ENCODE results near the gene ARHGAP8. TPM values are rescaled to one million over a fixed set of nuclear protein-coding genes. Genes with fewer than 3 reads are reported as not detected.

ARHGAP8 gene
- total RNA-seq, 2 experiments from 2014 or later: not detected

DNA sequence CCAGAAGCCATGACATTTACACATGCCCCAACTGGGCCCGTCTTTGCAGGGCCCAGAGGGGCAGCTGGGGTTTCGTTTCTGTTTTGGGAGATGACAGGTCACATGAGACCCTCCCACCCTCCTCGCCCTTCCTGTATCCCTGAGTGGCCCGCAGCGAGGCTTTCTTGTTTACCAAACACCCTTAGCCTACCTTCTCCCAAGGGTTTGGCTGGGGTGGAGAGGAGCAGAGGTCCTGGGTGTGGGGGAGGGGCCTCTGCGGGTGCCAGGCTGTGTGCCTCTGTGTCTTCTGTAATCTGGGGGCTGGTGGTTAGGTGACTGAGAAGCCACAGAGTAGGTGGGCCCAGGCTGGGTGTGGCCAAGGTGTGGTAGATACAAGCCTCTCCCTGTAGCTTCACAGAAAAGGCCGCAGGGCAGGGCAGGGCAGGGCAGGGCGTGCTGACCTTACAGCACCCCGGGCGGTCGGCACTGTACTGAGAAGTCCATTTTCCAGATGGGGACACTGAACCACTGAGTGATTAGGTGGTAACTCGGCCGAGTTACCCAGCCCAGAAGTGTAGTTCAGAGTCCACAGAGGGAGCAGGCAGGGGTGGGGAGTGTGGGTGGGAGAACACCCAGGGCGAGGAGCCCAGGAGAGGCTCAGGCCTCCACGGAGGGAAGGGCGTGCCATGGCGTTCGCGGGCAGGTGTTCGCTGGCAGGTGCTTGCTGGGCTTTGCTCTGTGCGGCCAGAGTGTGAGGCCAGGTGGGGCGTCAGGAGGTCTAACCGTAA, 41.7 kb upstream of the ARHGAP8 start:
- intact Hi-C loops (cut with micrococcal nuclease; ENCODE audit: unreplicated experiment): no loop called here
- H3K4me3 ChIP-seq (ENCODE audit: low read depth, low read length, poor library complexity, severe bottlenecking): no peak overlapping the region
- ChIA-PET POLR2A (no interaction called here), CTCF (ENCODE audit: unreplicated experiment) (no interaction called here)
- no peaks in the 10 kb centered on the region for H3K79me2 ChIP-seq (ENCODE audit: insufficient read depth, low read depth, low read length)
- BruUV-seq (replicated peaks): no TSS peak
- TF ChIP-seq EZH2phosphoT487 (IDR thresholded peaks at IDR 0.05; ENCODE audit: borderline replicate concordance, low read depth, low read length): no peak
- TF ChIP-seq, protein P1, sequence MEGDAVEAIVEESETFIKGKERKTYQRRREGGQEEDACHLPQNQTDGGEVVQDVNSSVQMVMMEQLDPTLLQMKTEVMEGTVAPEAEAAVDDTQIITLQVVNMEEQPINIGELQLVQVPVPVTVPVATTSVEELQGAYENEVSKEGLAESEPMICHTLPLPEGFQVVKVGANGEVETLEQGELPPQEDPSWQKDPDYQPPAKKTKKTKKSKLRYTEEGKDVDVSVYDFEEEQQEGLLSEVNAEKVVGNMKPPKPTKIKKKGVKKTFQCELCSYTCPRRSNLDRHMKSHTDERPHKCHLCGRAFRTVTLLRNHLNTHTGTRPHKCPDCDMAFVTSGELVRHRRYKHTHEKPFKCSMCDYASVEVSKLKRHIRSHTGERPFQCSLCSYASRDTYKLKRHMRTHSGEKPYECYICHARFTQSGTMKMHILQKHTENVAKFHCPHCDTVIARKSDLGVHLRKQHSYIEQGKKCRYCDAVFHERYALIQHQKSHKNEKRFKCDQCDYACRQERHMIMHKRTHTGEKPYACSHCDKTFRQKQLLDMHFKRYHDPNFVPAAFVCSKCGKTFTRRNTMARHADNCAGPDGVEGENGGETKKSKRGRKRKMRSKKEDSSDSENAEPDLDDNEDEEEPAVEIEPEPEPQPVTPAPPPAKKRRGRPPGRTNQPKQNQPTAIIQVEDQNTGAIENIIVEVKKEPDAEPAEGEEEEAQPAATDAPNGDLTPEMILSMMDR (conservative IDR thresholded peaks at IDR 0.05; ENCODE audit: low read length): no peak
- H3K27ac ChIP-seq (ENCODE audit: low read depth, low read length, poor library complexity, severe bottlenecking): no peak overlapping the region
- H3K9me2 ChIP-seq (ENCODE audit: insufficient read depth, low read length): no peaks in the 10 kb centered on the region
- no peak overlapping the region for H2AFZ ChIP-seq (ENCODE audit: low read length)
- no peaks in the 10 kb centered on the region for H3K9me3 ChIP-seq (ENCODE audit: low read length)
- H4K20me1 ChIP-seq (ENCODE audit: insufficient read depth, low read length): no peaks in the 10 kb centered on the region
- peaks cover 8% of the 10 kb centered on the region for H3K4me1 ChIP-seq (ENCODE audit: insufficient read depth, low read length, poor library complexity, severe bottlenecking)
- DNase-seq (ENCODE audit: low spot score): peak; percentile 20
- H3K36me3 ChIP-seq (ENCODE audit: insufficient read depth, low read length): no peaks in the 10 kb centered on the region
- H3K4me2 ChIP-seq (ENCODE audit: low read length): peak overlapping the region; percentile 36; the same call in 1 of the 2 replicates

DNA sequence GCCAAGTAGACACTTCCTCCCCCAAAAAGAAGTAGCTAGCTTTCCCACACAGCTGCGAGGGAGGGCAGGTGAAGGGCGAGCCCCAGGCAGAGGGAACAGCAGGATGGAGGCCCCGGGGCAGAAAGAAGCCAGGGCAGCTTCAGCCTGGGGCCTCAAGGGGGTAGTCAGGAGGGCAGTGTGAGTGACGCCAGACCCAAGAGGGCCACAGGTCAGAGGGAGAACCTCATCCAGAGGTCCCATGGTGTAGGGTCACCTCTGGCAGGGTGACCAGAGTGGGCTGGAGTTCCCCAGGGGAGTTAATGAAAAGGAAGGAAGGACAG, 41.2 kb upstream of the ARHGAP8 start:
- POLR2A ChIA-PET: no interaction called here
- Histone ChIP-seq H3K36me3 (ENCODE audit: insufficient read depth, low read length) (no peaks in the 10 kb centered on the region), H3K9me2 (ENCODE audit: insufficient read depth, low read length) (no peaks in the 10 kb centered on the region), H3K4me1 (ENCODE audit: insufficient read depth, low read length, poor library complexity, severe bottlenecking) (peaks cover 8% of the 10 kb centered on the region), H3K27ac (ENCODE audit: low read depth, low read length, poor library complexity, severe bottlenecking) (no peak overlapping the region), H3K4me2 (ENCODE audit: low read length) (no peak overlapping the region), H4K20me1 (ENCODE audit: insufficient read depth, low read length) (no peaks in the 10 kb centered on the region), H3K9me3 (ENCODE audit: low read length) (no peaks in the 10 kb centered on the region), H3K4me3 (ENCODE audit: low read depth, low read length, poor library complexity, severe bottlenecking) (no peak overlapping the region), H2AFZ (ENCODE audit: low read length) (no peak overlapping the region), H3K79me2 (ENCODE audit: insufficient read depth, low read depth, low read length) (no peaks in the 10 kb centered on the region)
- BruUV-seq (replicated peaks): no TSS peak
- intact Hi-C loops (cut with micrococcal nuclease; ENCODE audit: unreplicated experiment): no loop called here
- CTCF ChIA-PET (ENCODE audit: unreplicated experiment): no interaction called here
- DNase-seq (ENCODE audit: low spot score): no peak
- TF ChIP-seq, protein P1 (conservative IDR thresholded peaks at IDR 0.05; ENCODE audit: low read length): no peak
- no peak for TF ChIP-seq EZH2phosphoT487 (IDR thresholded peaks at IDR 0.05; ENCODE audit: borderline replicate concordance, low read depth, low read length)

DNA sequence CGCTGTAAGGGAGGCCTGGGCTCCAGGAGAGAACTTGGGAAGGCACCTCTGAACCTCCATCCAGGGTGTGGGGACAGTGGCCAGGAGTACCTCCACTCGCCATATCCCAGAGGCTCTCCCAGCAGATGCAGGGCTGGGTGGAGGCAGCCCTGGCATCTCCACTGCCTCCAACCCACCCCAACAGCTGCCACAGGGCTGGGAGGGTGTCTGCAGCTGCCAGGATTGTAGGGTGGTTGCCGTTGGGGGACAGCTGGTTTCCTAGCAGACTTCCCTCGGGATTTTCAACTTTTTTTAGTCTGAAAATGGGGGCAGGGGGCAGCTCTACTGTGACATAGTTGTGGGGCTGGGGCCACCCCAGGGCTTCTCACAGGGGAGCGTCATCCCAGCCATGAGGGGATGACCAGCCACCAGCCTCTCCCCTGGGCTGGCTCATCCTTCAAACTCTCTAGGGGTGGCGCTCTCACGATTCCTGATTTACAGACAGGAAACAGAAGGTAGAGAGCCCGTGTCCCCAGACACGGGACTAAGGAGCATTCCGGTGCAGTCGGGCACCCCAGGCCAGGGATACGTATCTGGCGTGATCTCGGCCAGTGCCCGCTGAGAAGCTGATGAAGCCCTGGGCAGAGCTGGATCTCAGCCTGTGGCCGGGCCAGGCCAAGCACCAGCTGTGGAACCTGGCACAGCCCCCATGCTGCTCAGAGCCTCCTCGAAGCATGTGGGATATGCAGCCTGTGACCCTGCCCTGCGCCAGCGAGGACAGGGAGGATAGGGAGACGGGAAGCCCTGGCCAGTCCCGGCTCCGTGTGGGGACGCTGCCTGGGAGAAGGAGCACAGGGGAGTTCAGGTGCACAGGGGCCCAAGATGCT, 40.5 kb upstream of the ARHGAP8 start:
- Histone ChIP-seq H3K4me3 (ENCODE audit: low read depth, low read length, poor library complexity, severe bottlenecking) (no peak overlapping the region), H3K4me1 (ENCODE audit: insufficient read depth, low read length, poor library complexity, severe bottlenecking) (peaks cover 8% of the 10 kb centered on the region), H3K79me2 (ENCODE audit: insufficient read depth, low read depth, low read length) (no peaks in the 10 kb centered on the region), H3K27ac (ENCODE audit: low read depth, low read length, poor library complexity, severe bottlenecking) (no peak overlapping the region), H4K20me1 (ENCODE audit: insufficient read depth, low read length) (no peaks in the 10 kb centered on the region), H2AFZ (ENCODE audit: low read length) (no peak overlapping the region), H3K36me3 (ENCODE audit: insufficient read depth, low read length) (no peaks in the 10 kb centered on the region), H3K9me2 (ENCODE audit: insufficient read depth, low read length) (no peaks in the 10 kb centered on the region), H3K9me3 (ENCODE audit: low read length) (no peaks in the 10 kb centered on the region), H3K4me2 (ENCODE audit: low read length) (no peak overlapping the region)
- intact Hi-C loops (cut with micrococcal nuclease; ENCODE audit: unreplicated experiment): no loop called here
- no peak for DNase-seq (ENCODE audit: low spot score)
- BruUV-seq (replicated peaks): no TSS peak
- no peak for TF ChIP-seq EZH2phosphoT487 (IDR thresholded peaks at IDR 0.05; ENCODE audit: borderline replicate concordance, low read depth, low read length)
- TF ChIP-seq, protein P1 (conservative IDR thresholded peaks at IDR 0.05; ENCODE audit: low read length): no peak
- ChIA-PET CTCF (ENCODE audit: unreplicated experiment) (no interaction called here), POLR2A (no interaction called here)
